ENCODE data around the gene KRTAP12-2.
"Not testable (repeated sequence)": the region's sequence is repeated elsewhere in the genome, so short reads cannot be mapped to it uniquely, and the experiment has no call there.

Gene KRTAP12-2

GRCh38 chr21:44702111-44702972 lies 35.6 kb upstream of the KRTAP12-2 start:
- DNase-seq (ENCODE audit: low spot score): no peak

GRCh38 chr21:44701541-44701940 lies 34.8 kb upstream of the KRTAP12-2 start:
- DNase-seq (ENCODE audit: low spot score): no peak

- DNase-seq (ENCODE audit: low spot score): no peak
Observed at GRCh38 chr21:44701023-44701400, 34.3 kb upstream of the KRTAP12-2 start.

- no peak for DNase-seq (ENCODE audit: low spot score)
Observed at GRCh38 chr21:44700101-44701022, 33.6 kb upstream of the KRTAP12-2 start.

GRCh38 chr21:44699502-44700001 lies 32.8 kb upstream of the KRTAP12-2 start:
- no peak for DNase-seq (ENCODE audit: low spot score)

GRCh38 chr21:44697811-44698734 lies 31.3 kb upstream of the KRTAP12-2 start:
- DNase-seq (ENCODE audit: low spot score): no peak

GRCh38 chr21:44697172-44697810 lies 30.6 kb upstream of the KRTAP12-2 start, which contains the start of gene KRTAP10-12:
Gene KRTAP10-12 (plus strand): TSS chr21:44697172. CDS start chr21:44697202, 30 bp downstream.
- DNase-seq (ENCODE audit: low spot score): not testable (repeated sequence)

GRCh38 chr21:44696572-44696971 lies 29.8 kb upstream of the KRTAP12-2 start:
- no peak for DNase-seq (ENCODE audit: low spot score)

GRCh38 chr21:44695641-44696040 lies 28.9 kb upstream of the KRTAP12-2 start:
- DNase-seq (ENCODE audit: low spot score): no peak

- no peak for DNase-seq (ENCODE audit: low spot score)
Observed at GRCh38 chr21:44695184-44695583, 28.5 kb upstream of the KRTAP12-2 start.

GRCh38 chr21:44694776-44695175 lies 28.0 kb upstream of the KRTAP12-2 start:
- DNase-seq (ENCODE audit: low spot score): no peak

- no peak for DNase-seq (ENCODE audit: low spot score)
Observed at GRCh38 chr21:44692798-44693512, 26.2 kb upstream of the KRTAP12-2 start.

- no peak for DNase-seq (ENCODE audit: low spot score)
Observed at GRCh38 chr21:44691686-44692085, 25.0 kb upstream of the KRTAP12-2 start.

- DNase-seq (ENCODE audit: low spot score): not testable (repeated sequence)
Observed at GRCh38 chr21:44689740-44690139, 23.0 kb upstream of the KRTAP12-2 start.

- no peak for DNase-seq (ENCODE audit: low spot score)
Observed at GRCh38 chr21:44687671-44688070, 20.9 kb upstream of the KRTAP12-2 start.

- no peak for DNase-seq (ENCODE audit: low spot score)
Observed at GRCh38 chr21:44686843-44687561, 20.3 kb upstream of the KRTAP12-2 start.

GRCh38 chr21:44686000-44686781 lies 19.5 kb upstream of the KRTAP12-2 start:
- no peak for DNase-seq (ENCODE audit: low spot score)

- DNase-seq (ENCODE audit: low spot score): not testable (repeated sequence)
Observed at GRCh38 chr21:44685050-44685449, 18.3 kb upstream of the KRTAP12-2 start.

- no peak for DNase-seq (ENCODE audit: low spot score)
Observed at GRCh38 chr21:44684483-44684882, 17.8 kb upstream of the KRTAP12-2 start.

All from hematopoietic multipotent progenitor cell treated with erythropoietin and hydrocortisone succinate and interleukin-3 and kit ligand, for 17 days (in vitro differentiated cells).